Mesenchymal stem cell (in vitro differentiated cells and primary cell): ENCODE measurements around the gene GPS1.

Experiments used
- DNase-seq: peaks from one replicate; pipeline ENCODE4 v3.0.0-alpha.2; 2013
- H2AFZ ChIP-seq: one replicate; pipeline ENCODE4 v1.6.1; 2013; ENCODE audit warnings: low read depth, mild to moderate bottlenecking, control low read depth, inconsistent platforms, low read length, moderate library complexity
- H2AK5ac ChIP-seq: 2 replicates; pipeline ENCODE4 v1.6.1; 2013; ENCODE audit warnings: low read length, moderate library complexity, mild to moderate bottlenecking, inconsistent platforms; ENCODE audit not compliant: severe bottlenecking
- H2BK120ac ChIP-seq: one replicate; pipeline ENCODE4 v1.6.1; 2013; ENCODE audit warnings: low read depth, mild to moderate bottlenecking, inconsistent platforms, low read length, moderate library complexity
- H2BK12ac ChIP-seq, 2 experiments: one replicate each; pipeline ENCODE4 v1.6.1; 2013; ENCODE audit warnings: inconsistent platforms in 2 of 2, low read length in 2 of 2, mild to moderate bottlenecking in 2 of 2, moderate library complexity in 2 of 2, control low read depth in 1 of 2
- H2BK15ac ChIP-seq: one replicate; pipeline ENCODE4 v1.6.1; 2013; ENCODE audit warnings: mild to moderate bottlenecking, low read depth, inconsistent platforms; ENCODE audit not compliant: poor library complexity, severe bottlenecking
- H2BK5ac ChIP-seq: 2 replicates; pipeline ENCODE4 v1.6.1; 2013; ENCODE audit warnings: low read depth, mild to moderate bottlenecking, low read length, control low read depth, inconsistent platforms; ENCODE audit not compliant: poor library complexity, severe bottlenecking
- H3K14ac ChIP-seq, 2 experiments: one replicate each; pipeline ENCODE4 v1.6.1; 2013; ENCODE audit warnings: inconsistent platforms in 2 of 2, low read length in 2 of 2, control low read depth in 1 of 2, mild to moderate bottlenecking in 1 of 2, moderate library complexity in 1 of 2
- H3K18ac ChIP-seq, 2 experiments: one replicate each; pipeline ENCODE4 v1.6.1; 2013; ENCODE audit warnings: inconsistent platforms in 2 of 2, low read length in 2 of 2, control low read depth in 1 of 2, low read depth in 1 of 2, mild to moderate bottlenecking in 1 of 2
- H3K23ac ChIP-seq, 2 experiments: one replicate each; pipeline ENCODE4 v1.6.1; 2013; ENCODE audit warnings: inconsistent platforms in 2 of 2, low read length in 2 of 2, mild to moderate bottlenecking in 2 of 2, moderate library complexity in 2 of 2, control low read depth in 1 of 2
- H3K27ac ChIP-seq: 2 replicates; pipeline ENCODE4 v1.5.1; 2013; ENCODE audit warnings: mild to moderate bottlenecking, moderate library complexity, low read length, control low read depth, inconsistent platforms; ENCODE audit not compliant: poor library complexity, severe bottlenecking
- H3K27me3 ChIP-seq, 2 experiments: 2 replicates each; pipeline versions ENCODE4 v1.6.1 to v1.7.0; 2013; ENCODE audit warnings: low read length in 2 of 2, mild to moderate bottlenecking in 2 of 2, moderate library complexity in 2 of 2, control low read depth in 1 of 2, inconsistent platforms in 1 of 2; ENCODE audit not compliant: control insufficient read depth in 1 of 2, insufficient read depth in 1 of 2
- H3K36me3 ChIP-seq, 2 experiments: 2 replicates each; pipeline versions ENCODE4 v1.6.1 to v1.7.0; 2013; ENCODE audit warnings: low read length in 2 of 2, control low read depth in 1 of 2, inconsistent platforms in 1 of 2, low read depth in 1 of 2, mild to moderate bottlenecking in 1 of 2; ENCODE audit not compliant: insufficient read depth in 2 of 2, control insufficient read depth in 1 of 2
- H3K4ac ChIP-seq, 2 experiments: one replicate each; pipeline ENCODE4 v1.6.1; 2013; ENCODE audit warnings: inconsistent platforms in 2 of 2, low read length in 2 of 2, mild to moderate bottlenecking in 2 of 2, moderate library complexity in 2 of 2, control low read depth in 1 of 2, low read depth in 1 of 2
- H3K4me1 ChIP-seq: 2 replicates; pipeline ENCODE4 v1.6.1; 2013; ENCODE audit warnings: low read depth, low read length, control low read depth; ENCODE audit not compliant: control insufficient read depth, insufficient read depth
- H3K4me2 ChIP-seq: 2 replicates; pipeline ENCODE4 v1.6.1; 2013; ENCODE audit warnings: low read length, mild to moderate bottlenecking, inconsistent platforms; ENCODE audit not compliant: poor library complexity, severe bottlenecking
- H3K4me3 ChIP-seq, 2 experiments: 2 replicates each; pipeline versions ENCODE4 v1.5.1 to v1.7.0; 2013; ENCODE audit warnings: low read length in 2 of 2, mild to moderate bottlenecking in 2 of 2, control low read depth in 1 of 2, low read depth in 1 of 2; ENCODE audit not compliant: insufficient read depth in 1 of 2
- H3K79me1 ChIP-seq: replicated peaks from 2 replicates; pipeline ENCODE4 v1.6.1; 2013; ENCODE audit warnings: mild to moderate bottlenecking, control low read depth, low read length, inconsistent platforms; ENCODE audit not compliant: poor library complexity, severe bottlenecking
- H3K9ac ChIP-seq: 2 replicates; pipeline ENCODE4 v1.7.0; 2013; ENCODE audit warnings: mild to moderate bottlenecking, low read length, moderate library complexity
- H3K9me3 ChIP-seq: 2 replicates; pipeline ENCODE4 v1.7.0; 2013; ENCODE audit warnings: mild to moderate bottlenecking, low read length; ENCODE audit not compliant: control insufficient read depth
- H4K8ac ChIP-seq: one replicate; pipeline ENCODE4 v1.6.1; 2013; ENCODE audit warnings: inconsistent platforms, mild to moderate bottlenecking, low read length, moderate library complexity
- H4K91ac ChIP-seq: one replicate; pipeline ENCODE4 v1.6.1; 2013; ENCODE audit warnings: mild to moderate bottlenecking, low read length, inconsistent platforms
- WGBS: methylation state at CpG from one replicate; pipeline ENCODE4 v1.1.7; 2013; ENCODE audit warnings: mixed read lengths; 5-methylcytosine and 5-hydroxymethylcytosine counted together

GPS1 gene

GRCh38 chr17:82083533-82084359, 32.0 kb downstream of the GPS1 start:
- Histone ChIP-seq H3K27ac (no peak overlapping the region), H3K18ac (no peak overlapping the region), H3K79me1 (peaks cover 52% of the 10 kb centered on the region), H2AK5ac (no peak overlapping the region), H2BK15ac (no peak overlapping the region), H3K4me2 (no peak overlapping the region), H3K9ac (no peak overlapping the region), H3K9me3 (no peaks in the 10 kb centered on the region), H3K14ac (no peak overlapping the region), H2BK120ac (no peak overlapping the region), H3K4me3 (no peak overlapping the region), H2AFZ (no peak overlapping the region), H4K91ac (peak overlapping the region; percentile 77), H2BK5ac (no peak overlapping the region), H4K8ac (peak overlapping the region; percentile 23), H3K4ac (no peak overlapping the region), H3K36me3 (peaks cover 95 to 100% of the 10 kb centered on the region in 2 experiments), H2BK12ac (no peak overlapping the region), H3K4me1 (peaks cover 3% of the 10 kb centered on the region), H3K23ac (no peak overlapping the region), H3K27me3 (no peaks in the 10 kb centered on the region)
- no peak for DNase-seq
- 96% methylated on average over 48 of the region's 55 CpGs for WGBS

GRCh38 chr17:82084373-82085030, 32.8 kb downstream of the GPS1 start:
- Histone ChIP-seq H3K27me3 (no peaks in the 10 kb centered on the region), H3K27ac (no peak overlapping the region), H3K4ac (no peak overlapping the region), H3K9ac (no peak overlapping the region), H3K23ac (no peak overlapping the region), H3K4me1 (peaks cover 3% of the 10 kb centered on the region), H2BK120ac (no peak overlapping the region), H2BK15ac (no peak overlapping the region), H2BK5ac (no peak overlapping the region), H3K4me2 (no peak overlapping the region), H3K18ac (no peak overlapping the region), H3K14ac (no peak overlapping the region), H3K79me1 (peaks cover 52% of the 10 kb centered on the region), H4K8ac (no peak overlapping the region), H2AK5ac (no peak overlapping the region), H3K9me3 (no peaks in the 10 kb centered on the region), H2AFZ (no peak overlapping the region), H3K4me3 (no peak overlapping the region), H2BK12ac (no peak overlapping the region), H4K91ac (no peak overlapping the region), H3K36me3 (peaks cover 97 to 100% of the 10 kb centered on the region in 2 experiments)
- no peak for DNase-seq
- WGBS, result 97% methylated on average over 31 of the region's 31 CpGs

- 92% methylated on average over 49 of the region's 49 CpGs for WGBS
These were observed 33.5 kb downstream of the GPS1 start for GRCh38 chr17:82085031-82085861.

More at GRCh38 chr17:82085031-82085861, 33.5 kb downstream of the GPS1 start:
- Histone ChIP-seq H3K36me3 (peaks cover 97 to 100% of the 10 kb centered on the region in 2 experiments), H3K9me3 (no peaks in the 10 kb centered on the region), H4K91ac (no peak overlapping the region), H3K23ac (no peak overlapping the region), H4K8ac (no peak overlapping the region), H3K4ac (no peak overlapping the region), H3K9ac (no peak overlapping the region), H2AK5ac (no peak overlapping the region), H3K18ac (no peak overlapping the region), H2BK5ac (no peak overlapping the region), H2AFZ (no peak overlapping the region), H3K27me3 (no peaks in the 10 kb centered on the region), H3K27ac (no peak overlapping the region), H3K4me2 (no peak overlapping the region), H3K4me3 (no peak overlapping the region), H3K4me1 (peaks cover 3% of the 10 kb centered on the region), H2BK12ac (no peak overlapping the region), H3K79me1 (peaks cover 52% of the 10 kb centered on the region), H3K14ac (no peak overlapping the region), H2BK120ac (no peak overlapping the region), H2BK15ac (no peak overlapping the region)
- no peak for DNase-seq
